Measurements from ENCODE around the gene DAAM1. TPM values are rescaled to one million over a fixed set of nuclear protein-coding genes. Genes with fewer than 3 reads are reported as not detected.

The DAAM1 gene
- polyA plus RNA-seq, 2 of the 4 experiments (the other 2 are of a cell fraction): 6.8 to 10.8 TPM

DNA sequence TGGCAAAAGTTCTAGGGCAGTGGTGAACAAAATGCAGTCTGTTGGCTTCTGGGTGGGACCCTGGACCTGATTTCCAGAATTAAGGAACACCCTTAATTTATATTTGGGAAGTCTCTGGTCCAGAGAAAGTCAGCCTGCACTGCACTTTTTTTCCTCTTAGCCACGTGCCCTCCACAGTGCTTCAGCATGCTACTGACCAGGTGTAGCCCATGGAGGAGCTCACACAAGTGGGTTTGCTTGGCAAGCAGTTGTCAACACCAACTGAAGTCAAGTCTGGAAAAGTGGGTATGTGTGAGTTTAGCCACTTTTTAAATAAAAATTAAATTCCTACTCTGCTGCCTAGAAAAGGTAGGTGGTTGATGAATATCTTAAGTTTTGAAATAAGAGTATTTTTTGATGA, 111.3 kb downstream of the DAAM1 start:
- no peak overlapping the region for H3K4me3 ChIP-seq
- H3K9me3 ChIP-seq: no peaks in the 10 kb centered on the region
- H3K27ac ChIP-seq: no peak overlapping the region
- H3K4me1 ChIP-seq: no peaks in the 10 kb centered on the region
- H3K4me2 ChIP-seq: no peak overlapping the region
- WGBS (ENCODE audit: missing lambda C conversion rate): 100% methylated on average over 1 of the region's 1 CpG
- ChIA-PET CTCF (interaction anchor here (1.0 kb wide), 1 partner anchor 13 kb away, joined by 3 read pairs; no protein-coding TSS in a partner anchor), POLR2A (no interaction called here)
- FAIRE-seq (no peak), ATAC-seq (no peak), DNase-seq (ENCODE audit: low read depth in 1 of 2, low spot score in 1 of 2) (no peak)
- TF ChIP-seq ZFP36 (IDR thresholded peaks at IDR 0.05; ENCODE audit: borderline replicate concordance, partially characterized antibody) (no peak), POLR2A (IDR thresholded peaks at IDR 0.05; ENCODE audit: low read length) (no peak), GATA3 (IDR thresholded peaks at IDR 0.05; ENCODE audit: borderline replicate concordance) (no peak), JUNB (IDR thresholded peaks at IDR 0.05) (no peak), HOXA7 (CRISPR knock-in tag; IDR thresholded peaks at IDR 0.05) (no peak), HEYL (CRISPR knock-in tag; IDR thresholded peaks at IDR 0.05) (no peak), ESRRA (IDR thresholded peaks at IDR 0.05; ENCODE audit: borderline replicate concordance, low read length) (no peak), KDM1A (IDR thresholded peaks at IDR 0.05; ENCODE audit: low read depth) (no peak), RCOR1 (IDR thresholded peaks at IDR 0.05; ENCODE audit: low read depth, low read length) (no peak), CEBPB (IDR thresholded peaks at IDR 0.05) (no peak), MYC (IDR thresholded peaks at IDR 0.05; ENCODE audit: borderline replicate concordance, low read length) (no peak), FOSL2 (IDR thresholded peaks at IDR 0.05) (no peak), FOSL2 (CRISPR knock-in tag; IDR thresholded peaks at IDR 0.05) (no peak)
- TF ChIP-seq, protein P1, sequence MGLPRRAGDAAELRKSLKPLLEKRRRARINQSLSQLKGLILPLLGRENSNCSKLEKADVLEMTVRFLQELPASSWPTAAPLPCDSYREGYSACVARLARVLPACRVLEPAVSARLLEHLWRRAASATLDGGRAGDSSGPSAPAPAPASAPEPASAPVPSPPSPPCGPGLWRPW (IDR thresholded peaks at IDR 0.05): no peak
- TF ChIP-seq, protein P2, sequence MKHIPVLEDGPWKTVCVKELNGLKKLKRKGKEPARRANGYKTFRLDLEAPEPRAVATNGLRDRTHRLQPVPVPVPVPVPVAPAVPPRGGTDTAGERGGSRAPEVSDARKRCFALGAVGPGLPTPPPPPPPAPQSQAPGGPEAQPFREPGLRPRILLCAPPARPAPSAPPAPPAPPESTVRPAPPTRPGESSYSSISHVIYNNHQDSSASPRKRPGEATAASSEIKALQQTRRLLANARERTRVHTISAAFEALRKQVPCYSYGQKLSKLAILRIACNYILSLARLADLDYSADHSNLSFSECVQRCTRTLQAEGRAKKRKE (CRISPR knock-in tag; IDR thresholded peaks at IDR 0.05; ENCODE audit: low read depth): no peak
- TF ChIP-seq, protein P3, sequence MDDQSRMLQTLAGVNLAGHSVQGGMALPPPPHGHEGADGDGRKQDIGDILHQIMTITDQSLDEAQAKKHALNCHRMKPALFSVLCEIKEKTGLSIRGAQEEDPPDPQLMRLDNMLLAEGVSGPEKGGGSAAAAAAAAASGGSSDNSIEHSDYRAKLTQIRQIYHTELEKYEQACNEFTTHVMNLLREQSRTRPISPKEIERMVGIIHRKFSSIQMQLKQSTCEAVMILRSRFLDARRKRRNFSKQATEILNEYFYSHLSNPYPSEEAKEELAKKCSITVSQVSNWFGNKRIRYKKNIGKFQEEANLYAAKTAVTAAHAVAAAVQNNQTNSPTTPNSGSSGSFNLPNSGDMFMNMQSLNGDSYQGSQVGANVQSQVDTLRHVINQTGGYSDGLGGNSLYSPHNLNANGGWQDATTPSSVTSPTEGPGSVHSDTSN (IDR thresholded peaks at IDR 0.05): no peak

DNA sequence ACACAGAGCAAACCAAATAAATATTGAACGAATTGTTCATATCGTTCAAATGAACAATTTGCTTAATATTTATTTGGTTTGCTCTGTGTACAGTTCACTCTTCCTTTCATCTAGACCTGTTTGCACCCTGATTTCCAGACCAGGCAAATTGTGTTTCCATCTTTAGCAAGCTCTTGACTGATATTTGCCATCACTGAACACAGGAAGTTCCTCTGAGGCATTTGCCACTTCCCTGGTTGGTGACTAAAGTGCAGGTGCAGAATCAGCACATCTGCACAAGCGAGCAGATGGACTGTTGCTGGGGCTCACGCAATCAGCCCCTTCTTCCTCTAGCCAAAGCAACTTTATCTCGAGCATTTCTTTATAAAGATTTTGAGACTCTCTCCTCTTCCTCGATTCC, 112.9 kb downstream of the DAAM1 start:
- no peak for DNase-seq (ENCODE audit: low read depth in 1 of 2, low spot score in 1 of 2)
- FAIRE-seq: no peak
- 73% methylated on average over 6 of the region's 6 CpGs for WGBS (ENCODE audit: missing lambda C conversion rate)
- Histone ChIP-seq H3K27ac (no peak overlapping the region), H3K9me3 (no peaks in the 10 kb centered on the region), H3K4me1 (peaks cover 10% of the 10 kb centered on the region), H3K4me2 (no peak overlapping the region), H3K4me3 (no peak overlapping the region)
- CTCF ChIA-PET: interaction anchor here (1.0 kb wide), 1 partner anchor 275 kb away, joined by 3 read pairs; the partner anchor contains the start of gene CCDC175
- POLR2A ChIA-PET: no interaction called here
- TF ChIP-seq KDM5A (IDR thresholded peaks at IDR 0.05): no peak
- no peak for TF ChIP-seq CHD4 (IDR thresholded peaks at IDR 0.05; ENCODE audit: borderline replicate concordance)
- no peak for TF ChIP-seq POLR2A (IDR thresholded peaks at IDR 0.05; ENCODE audit: low read length)
- TF ChIP-seq RNF2 (IDR thresholded peaks at IDR 0.05; ENCODE audit: borderline replicate concordance, low read depth): no peak
- TF ChIP-seq HOXB5 (CRISPR knock-in tag; IDR thresholded peaks at IDR 0.05): no peak
- no peak for TF ChIP-seq HOXB13 (CRISPR knock-in tag; IDR thresholded peaks at IDR 0.05; ENCODE audit: low read depth)
- no peak for TF ChIP-seq RFX5 (IDR thresholded peaks at IDR 0.05)
- no peak for TF ChIP-seq SREBF2 (IDR thresholded peaks at IDR 0.05)
- TF ChIP-seq, protein P4, sequence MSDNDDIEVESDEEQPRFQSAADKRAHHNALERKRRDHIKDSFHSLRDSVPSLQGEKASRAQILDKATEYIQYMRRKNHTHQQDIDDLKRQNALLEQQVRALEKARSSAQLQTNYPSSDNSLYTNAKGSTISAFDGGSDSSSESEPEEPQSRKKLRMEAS (IDR thresholded peaks at IDR 0.05): no peak
- no peak for ATAC-seq

DNA sequence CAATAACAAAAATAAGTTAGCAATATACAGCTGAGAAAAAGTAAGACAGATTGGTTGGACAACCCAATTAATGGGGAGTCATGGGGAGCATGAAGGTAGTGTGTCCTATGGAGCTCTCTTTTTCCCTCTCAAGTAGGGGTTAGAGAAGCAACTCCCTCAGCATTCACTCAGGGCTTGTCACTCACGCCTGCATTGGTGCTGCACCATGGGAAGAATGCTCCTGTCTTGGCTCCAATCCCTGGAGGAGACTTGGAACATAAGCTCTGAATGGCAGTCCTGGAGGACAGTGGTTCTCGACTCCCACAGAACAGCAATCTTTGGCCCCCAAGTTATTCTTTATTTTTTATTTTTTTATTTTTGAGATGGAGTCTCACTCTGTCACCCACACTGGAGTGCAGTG, 113.8 kb downstream of the DAAM1 start:
- ChIA-PET POLR2A (no interaction called here), CTCF (interaction anchor here (1.0 kb wide), 1 partner anchor 113 kb away, joined by 3 read pairs; no protein-coding TSS in a partner anchor)
- 81% methylated on average over 2 of the region's 2 CpGs for WGBS (ENCODE audit: missing lambda C conversion rate)
- no peak for ATAC-seq
- Histone ChIP-seq H3K4me3 (no peak overlapping the region), H3K9me3 (no peaks in the 10 kb centered on the region), H3K4me2 (no peak overlapping the region), H3K27ac (no peak overlapping the region), H3K4me1 (peaks cover 20% of the 10 kb centered on the region)
- no peak for TF ChIP-seq SMC3 (IDR thresholded peaks at IDR 0.05)
- no peak for TF ChIP-seq HOXB5 (CRISPR knock-in tag; IDR thresholded peaks at IDR 0.05)
- TF ChIP-seq CEBPB (IDR thresholded peaks at IDR 0.05): no peak
- DNase-seq (ENCODE audit: low read depth in 1 of 2, low spot score in 1 of 2): no peak
- FAIRE-seq: no peak

All from A549 (cell line).